ENCODE measurements around the gene PER3.

The PER3 gene

GRCh38 chr1:7853684-7854026 is 69.6 kb downstream of the PER3 start:
- no peak overlapping the region for H3K4me3 ChIP-seq (ENCODE audit: low read length, poor library complexity, severe bottlenecking)
- no peaks in the 10 kb centered on the region for H3K27me3 ChIP-seq (ENCODE audit: insufficient read depth, low read length, poor library complexity, severe bottlenecking)
- H3K36me3 ChIP-seq (ENCODE audit: insufficient read depth, low read length), result no peaks in the 10 kb centered on the region
- TF ChIP-seq EZH2phosphoT487 (IDR thresholded peaks at IDR 0.05; ENCODE audit: borderline replicate concordance) (no peak), CTCF (conservative IDR thresholded peaks at IDR 0.05; ENCODE audit: low read length) (no peak)
- H3K79me2 ChIP-seq (ENCODE audit: insufficient read depth, low read length), result no peaks in the 10 kb centered on the region
- no peak overlapping the region for H3K4me2 ChIP-seq (ENCODE audit: low read depth, low read length, poor library complexity, severe bottlenecking)
- H3K9me3 ChIP-seq (ENCODE audit: insufficient read depth, low read depth, low read length), result no peaks in the 10 kb centered on the region
- H3K4me1 ChIP-seq (ENCODE audit: insufficient read depth, low read length, poor library complexity, severe bottlenecking), result no peaks in the 10 kb centered on the region
- no peaks in the 10 kb centered on the region for H4K20me1 ChIP-seq (ENCODE audit: insufficient read depth, low read length, poor library complexity, severe bottlenecking)
- H3K9me2 ChIP-seq (replicated peaks; ENCODE audit: low read depth, low read length), result no peaks in the 10 kb centered on the region
- no peak overlapping the region for H2AFZ ChIP-seq (ENCODE audit: low read length)
- H3F3A ChIP-seq (ENCODE audit: low read depth), result no peaks in the 10 kb centered on the region
- H3K9ac ChIP-seq (ENCODE audit: low read depth, low read length, poor library complexity, severe bottlenecking), result no peak overlapping the region

- no peak overlapping the region for H2AFZ ChIP-seq (ENCODE audit: low read length)
- no peak overlapping the region for H3K4me2 ChIP-seq (ENCODE audit: low read depth, low read length, poor library complexity, severe bottlenecking)
- no peaks in the 10 kb centered on the region for H3K79me2 ChIP-seq (ENCODE audit: insufficient read depth, low read length)
- no peaks in the 10 kb centered on the region for H3K27me3 ChIP-seq (ENCODE audit: insufficient read depth, low read length, poor library complexity, severe bottlenecking)
- no peaks in the 10 kb centered on the region for H3K9me3 ChIP-seq (ENCODE audit: insufficient read depth, low read depth, low read length)
- no peaks in the 10 kb centered on the region for H4K20me1 ChIP-seq (ENCODE audit: insufficient read depth, low read length, poor library complexity, severe bottlenecking)
- TF ChIP-seq EZH2phosphoT487 (IDR thresholded peaks at IDR 0.05; ENCODE audit: borderline replicate concordance) (no peak), CTCF (conservative IDR thresholded peaks at IDR 0.05; ENCODE audit: low read length) (no peak)
- H3F3A ChIP-seq (ENCODE audit: low read depth), result no peaks in the 10 kb centered on the region
- no peaks in the 10 kb centered on the region for H3K9me2 ChIP-seq (replicated peaks; ENCODE audit: low read depth, low read length)
- H3K4me3 ChIP-seq (ENCODE audit: low read length, poor library complexity, severe bottlenecking), result no peak overlapping the region
- H3K4me1 ChIP-seq (ENCODE audit: insufficient read depth, low read length, poor library complexity, severe bottlenecking), result no peaks in the 10 kb centered on the region
- H3K9ac ChIP-seq (ENCODE audit: low read depth, low read length, poor library complexity, severe bottlenecking), result no peak overlapping the region
- H3K36me3 ChIP-seq (ENCODE audit: insufficient read depth, low read length), result no peaks in the 10 kb centered on the region
These were observed 72.3 kb downstream of the PER3 start for GRCh38 chr1:7856345-7856744.

GRCh38 chr1:7857000-7857399 is 72.9 kb downstream of the PER3 start:
- H2AFZ ChIP-seq (ENCODE audit: low read length), result no peak overlapping the region

More at GRCh38 chr1:7857000-7857399, 72.9 kb downstream of the PER3 start:
- no peaks in the 10 kb centered on the region for H4K20me1 ChIP-seq (ENCODE audit: insufficient read depth, low read length, poor library complexity, severe bottlenecking)
- no peak overlapping the region for H3K4me2 ChIP-seq (ENCODE audit: low read depth, low read length, poor library complexity, severe bottlenecking)
- no peaks in the 10 kb centered on the region for H3K4me1 ChIP-seq (ENCODE audit: insufficient read depth, low read length, poor library complexity, severe bottlenecking)
- H3K9me3 ChIP-seq (ENCODE audit: insufficient read depth, low read depth, low read length), result no peaks in the 10 kb centered on the region
- no peaks in the 10 kb centered on the region for H3K36me3 ChIP-seq (ENCODE audit: insufficient read depth, low read length)
- no peaks in the 10 kb centered on the region for H3K9me2 ChIP-seq (replicated peaks; ENCODE audit: low read depth, low read length)
- H3F3A ChIP-seq (ENCODE audit: low read depth), result no peaks in the 10 kb centered on the region
- TF ChIP-seq CTCF (conservative IDR thresholded peaks at IDR 0.05; ENCODE audit: low read length), result no peak
- TF ChIP-seq EZH2phosphoT487 (IDR thresholded peaks at IDR 0.05; ENCODE audit: borderline replicate concordance), result no peak
- no peaks in the 10 kb centered on the region for H3K79me2 ChIP-seq (ENCODE audit: insufficient read depth, low read length)
- no peak overlapping the region for H3K4me3 ChIP-seq (ENCODE audit: low read length, poor library complexity, severe bottlenecking)
- no peak overlapping the region for H3K9ac ChIP-seq (ENCODE audit: low read depth, low read length, poor library complexity, severe bottlenecking)
- H3K27me3 ChIP-seq (ENCODE audit: insufficient read depth, low read length, poor library complexity, severe bottlenecking), result no peaks in the 10 kb centered on the region
